Esophagus squamous epithelium (tissue), 4 donors: ENCODE data around the gene TAS2R60.

Experiments
- POLR2A ChIP-seq, 4 donors: fragments of 450-650 bp; IDR thresholded peaks; one replicate each; pipeline ENCODE4 v1.6.1; 2017; ENCODE audit warnings: antibody characterized with exemption in 4 of 4, mild to moderate bottlenecking in 4 of 4, moderate library complexity in 3 of 4
- TF ChIP-seq, protein P1 (sequence below), 6 experiments: fragments of 450-650 bp in 4 of 6; fragments of 200-600 bp in 2 of 6; sonication (generic) in 2 of 6; IDR thresholded peaks; one replicate each; pipeline ENCODE4 v1.5.1; 2016 to 2019; ENCODE audit warnings: antibody characterized with exemption in 6 of 6, mild to moderate bottlenecking in 4 of 6, moderate library complexity in 4 of 6

DNA sequence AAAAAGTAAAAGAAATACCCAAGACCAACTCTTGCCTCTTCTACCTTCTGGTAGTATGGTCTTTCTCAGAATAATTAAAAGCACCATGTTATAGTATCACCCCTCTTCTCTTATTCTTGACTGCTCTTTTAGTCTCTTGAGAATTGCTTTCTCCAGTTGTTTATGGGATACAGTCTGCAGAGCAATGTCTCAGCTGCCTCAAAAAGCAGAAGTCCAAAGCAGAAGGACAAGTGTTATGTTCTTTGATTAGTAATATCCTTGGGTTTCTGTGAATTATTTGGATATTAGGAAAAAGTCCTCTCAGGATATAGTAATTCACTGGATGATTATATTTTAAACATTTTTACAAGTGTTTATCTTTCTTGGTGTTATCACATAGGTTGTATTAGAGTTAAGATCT is 41.8 kb downstream of the TAS2R60 start:
- no peak for TF ChIP-seq POLR2A (IDR thresholded peaks at IDR 0.05)
- TF ChIP-seq, protein P1, sequence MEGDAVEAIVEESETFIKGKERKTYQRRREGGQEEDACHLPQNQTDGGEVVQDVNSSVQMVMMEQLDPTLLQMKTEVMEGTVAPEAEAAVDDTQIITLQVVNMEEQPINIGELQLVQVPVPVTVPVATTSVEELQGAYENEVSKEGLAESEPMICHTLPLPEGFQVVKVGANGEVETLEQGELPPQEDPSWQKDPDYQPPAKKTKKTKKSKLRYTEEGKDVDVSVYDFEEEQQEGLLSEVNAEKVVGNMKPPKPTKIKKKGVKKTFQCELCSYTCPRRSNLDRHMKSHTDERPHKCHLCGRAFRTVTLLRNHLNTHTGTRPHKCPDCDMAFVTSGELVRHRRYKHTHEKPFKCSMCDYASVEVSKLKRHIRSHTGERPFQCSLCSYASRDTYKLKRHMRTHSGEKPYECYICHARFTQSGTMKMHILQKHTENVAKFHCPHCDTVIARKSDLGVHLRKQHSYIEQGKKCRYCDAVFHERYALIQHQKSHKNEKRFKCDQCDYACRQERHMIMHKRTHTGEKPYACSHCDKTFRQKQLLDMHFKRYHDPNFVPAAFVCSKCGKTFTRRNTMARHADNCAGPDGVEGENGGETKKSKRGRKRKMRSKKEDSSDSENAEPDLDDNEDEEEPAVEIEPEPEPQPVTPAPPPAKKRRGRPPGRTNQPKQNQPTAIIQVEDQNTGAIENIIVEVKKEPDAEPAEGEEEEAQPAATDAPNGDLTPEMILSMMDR (IDR thresholded peaks at IDR 0.05), result no peak
